HUES64 (cell line): ENCODE measurements around the gene DLGAP1.

ENCODE experiments used
- H3K27ac ChIP-seq: 2 replicates; pipeline ENCODE4 v1.7.0; 2013; ENCODE audit warnings: low read depth, low read length, inconsistent platforms
- H3K27me3 ChIP-seq: 2 replicates; pipeline ENCODE4 v1.6.1; 2013; ENCODE audit warnings: mild to moderate bottlenecking, low read length; ENCODE audit not compliant: insufficient read depth
- H3K36me3 ChIP-seq: 2 replicates; pipeline ENCODE4 v1.6.1; 2013; ENCODE audit warnings: mild to moderate bottlenecking, low read length; ENCODE audit not compliant: insufficient read depth
- H3K4me1 ChIP-seq: 2 replicates; pipeline ENCODE4 v1.6.1; 2013; ENCODE audit warnings: mild to moderate bottlenecking, low read length, moderate library complexity; ENCODE audit not compliant: insufficient read depth
- H3K4me3 ChIP-seq: 2 replicates; pipeline ENCODE4 v1.5.1; 2013; ENCODE audit warnings: mild to moderate bottlenecking, low read length, moderate library complexity
- H3K9ac ChIP-seq: 2 replicates; pipeline ENCODE4 v1.6.1; 2013; ENCODE audit warnings: mild to moderate bottlenecking, low read depth, low read length
- H3K9me3 ChIP-seq: 2 replicates; pipeline ENCODE4 v1.6.1; 2013; ENCODE audit warnings: low read depth, low read length; ENCODE audit not compliant: insufficient read depth
- WGBS: fragments of 150-250, 120-280 bp; methylation state at CpG from one replicate; pipeline ENCODE4 v1.1.7; 2013; ENCODE audit warnings: missing lambda C conversion rate; 5-methylcytosine and 5-hydroxymethylcytosine counted together

The DLGAP1 gene

GRCh38 chr18:4260107-4260506, 195.0 kb downstream of the DLGAP1 start:
- H3K4me1 ChIP-seq, result peaks cover 32% of the 10 kb centered on the region
- H3K9ac ChIP-seq, result no peak overlapping the region
- H3K27ac ChIP-seq, result no peak overlapping the region
- no peaks in the 10 kb centered on the region for H3K36me3 ChIP-seq
- H3K4me3 ChIP-seq, result no peak overlapping the region
- H3K9me3 ChIP-seq, result no peaks in the 10 kb centered on the region
- H3K27me3 ChIP-seq, result no peaks in the 10 kb centered on the region
- 96% methylated on average over 3 of the region's 3 CpGs for WGBS

- peaks cover 38% of the 10 kb centered on the region for H3K4me1 ChIP-seq
- WGBS, result 78% methylated on average over 7 of the region's 7 CpGs
- H3K27ac ChIP-seq, result no peak overlapping the region
- no peaks in the 10 kb centered on the region for H3K9me3 ChIP-seq
- H3K27me3 ChIP-seq, result no peaks in the 10 kb centered on the region
- no peaks in the 10 kb centered on the region for H3K36me3 ChIP-seq
- H3K4me3 ChIP-seq, result no peak overlapping the region
- H3K9ac ChIP-seq, result no peak overlapping the region
Observed at GRCh38 chr18:4256766-4257417, 198.2 kb downstream of the DLGAP1 start.

GRCh38 chr18:4254840-4255239, 200.3 kb downstream of the DLGAP1 start:
- H3K9me3 ChIP-seq, result no peaks in the 10 kb centered on the region
- peaks cover 38% of the 10 kb centered on the region for H3K4me1 ChIP-seq
- H3K27me3 ChIP-seq, result no peaks in the 10 kb centered on the region
- H3K4me3 ChIP-seq, result no peak overlapping the region
- H3K9ac ChIP-seq, result no peak overlapping the region
- H3K27ac ChIP-seq, result no peak overlapping the region
- 75% methylated on average over 7 of the region's 7 CpGs for WGBS
- no peaks in the 10 kb centered on the region for H3K36me3 ChIP-seq

GRCh38 chr18:4252829-4253228, 202.3 kb downstream of the DLGAP1 start:
- Histone ChIP-seq H3K36me3 (no peaks in the 10 kb centered on the region), H3K9ac (no peak overlapping the region), H3K9me3 (no peaks in the 10 kb centered on the region), H3K27ac (no peak overlapping the region), H3K27me3 (no peaks in the 10 kb centered on the region), H3K4me3 (no peak overlapping the region), H3K4me1 (peaks cover 26% of the 10 kb centered on the region)
- 82% methylated on average over 4 of the region's 4 CpGs for WGBS

- Histone ChIP-seq H3K9ac (no peak overlapping the region), H3K4me3 (no peak overlapping the region), H3K36me3 (no peaks in the 10 kb centered on the region), H3K9me3 (no peaks in the 10 kb centered on the region), H3K4me1 (peaks cover 22% of the 10 kb centered on the region), H3K27me3 (no peaks in the 10 kb centered on the region), H3K27ac (no peak overlapping the region)
- WGBS, result 89% methylated on average over 3 of the region's 3 CpGs
Observed at GRCh38 chr18:4251873-4252272, 203.2 kb downstream of the DLGAP1 start.

GRCh38 chr18:4251206-4251605, 203.9 kb downstream of the DLGAP1 start:
- H3K9me3 ChIP-seq, result no peaks in the 10 kb centered on the region
- no peak overlapping the region for H3K4me3 ChIP-seq
- no peak overlapping the region for H3K27ac ChIP-seq
- H3K4me1 ChIP-seq, result peaks cover 19% of the 10 kb centered on the region
- 77% methylated on average over 2 of the region's 2 CpGs for WGBS
- no peaks in the 10 kb centered on the region for H3K27me3 ChIP-seq
- no peak overlapping the region for H3K9ac ChIP-seq
- no peaks in the 10 kb centered on the region for H3K36me3 ChIP-seq

GRCh38 chr18:4250141-4250540, 205.0 kb downstream of the DLGAP1 start:
- Histone ChIP-seq H3K4me3 (no peak overlapping the region), H3K9me3 (no peaks in the 10 kb centered on the region), H3K27ac (no peak overlapping the region), H3K9ac (no peak overlapping the region), H3K36me3 (no peaks in the 10 kb centered on the region), H3K4me1 (peaks cover 16% of the 10 kb centered on the region), H3K27me3 (no peaks in the 10 kb centered on the region)
- WGBS, result 86% methylated on average over 2 of the region's 2 CpGs

- no peaks in the 10 kb centered on the region for H3K27me3 ChIP-seq
- no peak overlapping the region for H3K4me3 ChIP-seq
- H3K4me1 ChIP-seq, result peaks cover 8% of the 10 kb centered on the region; the same call in 1 of the 2 replicates
- 87% methylated on average over 10 of the region's 10 CpGs for WGBS
- H3K9me3 ChIP-seq, result no peaks in the 10 kb centered on the region
- H3K27ac ChIP-seq, result no peak overlapping the region
- no peak overlapping the region for H3K9ac ChIP-seq
- no peaks in the 10 kb centered on the region for H3K36me3 ChIP-seq
Observed at GRCh38 chr18:4248686-4249085, 206.4 kb downstream of the DLGAP1 start.

- H3K27ac ChIP-seq, result no peak overlapping the region
- peaks cover 20% of the 10 kb centered on the region for H3K4me1 ChIP-seq
- no peaks in the 10 kb centered on the region for H3K36me3 ChIP-seq
- 89% methylated on average over 4 of the region's 4 CpGs for WGBS
- peaks cover 2% of the 10 kb centered on the region; the same call in 1 of the 2 replicates for H3K27me3 ChIP-seq
- H3K9me3 ChIP-seq, result no peaks in the 10 kb centered on the region
- H3K9ac ChIP-seq, result no peak overlapping the region
- no peak overlapping the region for H3K4me3 ChIP-seq
Observed at GRCh38 chr18:4246374-4246773, 208.7 kb downstream of the DLGAP1 start.

GRCh38 chr18:4245456-4245855, 209.7 kb downstream of the DLGAP1 start:
- Histone ChIP-seq H3K4me3 (no peak overlapping the region), H3K27ac (no peak overlapping the region), H3K4me1 (peaks cover 29% of the 10 kb centered on the region), H3K27me3 (peaks cover 11% of the 10 kb centered on the region; the same call in 1 of the 2 replicates), H3K36me3 (no peaks in the 10 kb centered on the region), H3K9me3 (no peaks in the 10 kb centered on the region), H3K9ac (no peak overlapping the region)
- WGBS, result 93% methylated on average over 3 of the region's 3 CpGs

- H3K9ac ChIP-seq, result no peak overlapping the region
- H3K27me3 ChIP-seq, result peaks cover 28% of the 10 kb centered on the region
- no peaks in the 10 kb centered on the region for H3K36me3 ChIP-seq
- peaks cover 57% of the 10 kb centered on the region for H3K4me1 ChIP-seq
- WGBS, result 80% methylated on average over 5 of the region's 5 CpGs
- H3K4me3 ChIP-seq, result no peak overlapping the region; the same call in 1 of the 2 replicates
- no peak overlapping the region; the same call in 1 of the 2 replicates for H3K27ac ChIP-seq
- H3K9me3 ChIP-seq, result no peaks in the 10 kb centered on the region
Observed at GRCh38 chr18:4242431-4243161, 212.5 kb downstream of the DLGAP1 start.
